T-helper 2 cell (primary cell): ENCODE results near the gene INHA.

ENCODE experiments used
- DNase-seq, 5 experiments: peaks; one replicate each; pipeline versions ENCODE4 v3.0.0 to v3.0.0-alpha.2; 2012 to 2022
- total RNA-seq, 2 donors: gene quantifications; one replicate each; lab custom pipeline; 2026; lab: John Stamatoyannopoulos, UW

The INHA gene, protein sequence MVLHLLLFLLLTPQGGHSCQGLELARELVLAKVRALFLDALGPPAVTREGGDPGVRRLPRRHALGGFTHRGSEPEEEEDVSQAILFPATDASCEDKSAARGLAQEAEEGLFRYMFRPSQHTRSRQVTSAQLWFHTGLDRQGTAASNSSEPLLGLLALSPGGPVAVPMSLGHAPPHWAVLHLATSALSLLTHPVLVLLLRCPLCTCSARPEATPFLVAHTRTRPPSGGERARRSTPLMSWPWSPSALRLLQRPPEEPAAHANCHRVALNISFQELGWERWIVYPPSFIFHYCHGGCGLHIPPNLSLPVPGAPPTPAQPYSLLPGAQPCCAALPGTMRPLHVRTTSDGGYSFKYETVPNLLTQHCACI
- 0 reads per million in 2 donors for total RNA-seq

GRCh38 chr2:219572237-219573001 is at the start of gene INHA:
TSS of gene INHA (plus strand) at chr2:219572310. CDS start at chr2:219572375, 65 bp downstream.
- DNase-seq, result no peak

GRCh38 chr2:219523031-219523671 is 49.0 kb upstream of the INHA start:
- DNase-seq, result no peak

- no peak for DNase-seq
Measured at GRCh38 chr2:219524817-219525216, 47.3 kb upstream of the INHA start.

GRCh38 chr2:219525533-219526232 is 46.4 kb upstream of the INHA start:
- no peak for DNase-seq

DNA sequence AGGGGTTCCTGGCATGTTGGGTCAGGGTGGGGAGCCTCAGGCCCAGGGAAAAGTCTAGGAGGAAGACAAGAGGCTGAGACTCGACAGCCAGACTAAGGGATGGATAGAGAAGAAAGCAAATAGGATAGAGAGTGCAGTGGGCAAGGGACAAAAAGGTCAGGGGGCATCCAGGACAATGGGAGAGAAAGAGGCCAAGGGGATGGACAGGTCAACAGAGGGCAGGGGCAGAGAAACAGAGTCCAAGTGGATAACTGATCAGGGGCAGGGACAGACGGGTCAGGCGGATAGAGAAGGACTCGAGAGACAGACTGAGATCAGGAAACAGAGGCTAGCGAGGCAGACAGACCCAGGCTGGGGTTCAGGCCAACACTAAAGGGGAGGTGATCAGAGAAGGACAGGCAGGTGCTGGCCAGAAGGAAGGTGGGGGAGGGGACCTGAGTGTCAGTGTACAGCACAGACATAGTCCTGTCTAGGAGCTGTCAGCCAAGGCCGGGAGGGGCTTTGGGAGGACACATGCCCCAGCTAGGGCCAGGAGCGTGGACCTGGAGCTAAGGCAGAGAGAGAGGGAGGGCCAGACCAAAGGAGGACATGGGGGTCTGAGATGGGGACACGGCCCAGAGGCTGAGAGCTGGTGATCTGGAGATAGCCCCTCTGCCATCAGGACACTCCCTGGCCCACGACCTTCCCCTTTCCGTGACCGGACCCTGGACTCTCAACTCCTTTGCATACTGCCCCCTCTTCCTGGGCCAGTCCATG is 45.6 kb upstream of the INHA start:
- DNase-seq, result no peak

- DNase-seq, result no peak
Measured at GRCh38 chr2:219527076-219527394, 45.1 kb upstream of the INHA start.

GRCh38 chr2:219527472-219527871 is 44.6 kb upstream of the INHA start:
- DNase-seq, result no peak

GRCh38 chr2:219530048-219530963 is 41.8 kb upstream of the INHA start:
- DNase-seq, result peak; percentile 62 to 79 (median 75)

DNA sequence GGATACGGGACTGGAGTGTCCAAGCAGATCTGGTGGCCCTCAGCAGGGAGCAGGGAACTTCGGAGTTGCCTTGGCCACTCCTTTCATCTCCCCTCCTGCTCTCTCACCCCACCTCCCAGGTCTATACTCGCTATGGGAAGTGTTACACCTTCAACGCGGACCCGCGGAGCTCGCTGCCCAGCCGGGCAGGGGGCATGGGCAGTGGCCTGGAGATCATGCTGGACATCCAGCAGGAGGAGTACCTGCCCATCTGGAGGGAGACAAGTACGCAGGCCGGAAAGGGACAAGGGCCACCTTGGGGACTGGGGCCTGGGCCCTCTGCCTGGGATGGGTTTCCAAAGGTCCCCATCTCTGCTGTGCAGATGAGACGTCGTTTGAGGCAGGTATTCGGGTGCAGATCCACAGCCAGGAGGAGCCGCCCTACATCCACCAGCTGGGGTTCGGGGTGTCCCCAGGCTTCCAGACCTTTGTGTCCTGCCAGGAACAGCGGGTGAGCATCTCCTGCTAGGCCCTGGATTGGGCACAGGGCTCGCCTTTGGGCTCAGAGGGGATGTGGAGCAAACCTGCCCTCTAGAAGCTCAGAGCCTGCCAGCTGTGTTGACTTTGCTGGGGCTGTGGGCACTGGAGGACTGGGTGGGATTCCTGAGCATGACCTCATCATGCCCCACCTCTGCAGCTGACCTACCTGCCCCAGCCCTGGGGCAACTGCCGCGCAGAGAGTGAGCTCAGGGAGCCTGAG is 40.3 kb upstream of the INHA start:
- no peak for DNase-seq

DNA sequence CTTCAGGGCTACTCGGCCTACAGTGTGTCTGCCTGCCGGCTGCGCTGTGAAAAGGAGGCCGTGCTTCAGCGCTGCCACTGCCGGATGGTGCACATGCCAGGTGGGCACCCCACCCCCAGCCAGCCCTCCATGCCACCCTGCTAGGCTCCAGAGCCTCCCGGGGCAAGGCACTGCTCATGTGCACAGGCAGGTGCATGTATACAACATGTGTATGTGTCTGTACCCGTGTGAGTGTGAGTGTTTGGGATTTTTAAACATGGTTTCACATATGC is 39.8 kb upstream of the INHA start:
- DNase-seq, result no peak

- no peak for DNase-seq
Measured at GRCh38 chr2:219533930-219534661, 38.0 kb upstream of the INHA start.

GRCh38 chr2:219536425-219536824 is 35.7 kb upstream of the INHA start:
- DNase-seq, result no peak

DNA sequence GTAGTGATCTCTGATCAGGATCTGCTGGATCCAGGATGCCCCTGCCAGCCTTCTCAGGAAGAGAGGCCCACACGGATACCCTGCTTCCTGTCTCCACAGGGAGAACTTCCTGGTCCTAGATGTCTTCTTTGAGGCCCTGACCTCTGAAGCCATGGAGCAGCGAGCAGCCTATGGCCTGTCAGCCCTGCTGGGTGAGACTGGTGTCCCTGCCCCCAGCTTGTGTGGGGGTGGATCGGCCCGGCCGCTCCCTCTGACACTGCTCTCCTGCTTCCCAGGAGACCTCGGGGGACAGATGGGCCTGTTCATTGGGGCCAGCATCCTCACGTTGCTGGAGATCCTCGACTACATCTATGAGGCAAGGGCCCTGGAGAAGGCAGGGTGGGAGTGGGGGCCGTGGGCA is 35.1 kb upstream of the INHA start:
- no peak for DNase-seq

DNA sequence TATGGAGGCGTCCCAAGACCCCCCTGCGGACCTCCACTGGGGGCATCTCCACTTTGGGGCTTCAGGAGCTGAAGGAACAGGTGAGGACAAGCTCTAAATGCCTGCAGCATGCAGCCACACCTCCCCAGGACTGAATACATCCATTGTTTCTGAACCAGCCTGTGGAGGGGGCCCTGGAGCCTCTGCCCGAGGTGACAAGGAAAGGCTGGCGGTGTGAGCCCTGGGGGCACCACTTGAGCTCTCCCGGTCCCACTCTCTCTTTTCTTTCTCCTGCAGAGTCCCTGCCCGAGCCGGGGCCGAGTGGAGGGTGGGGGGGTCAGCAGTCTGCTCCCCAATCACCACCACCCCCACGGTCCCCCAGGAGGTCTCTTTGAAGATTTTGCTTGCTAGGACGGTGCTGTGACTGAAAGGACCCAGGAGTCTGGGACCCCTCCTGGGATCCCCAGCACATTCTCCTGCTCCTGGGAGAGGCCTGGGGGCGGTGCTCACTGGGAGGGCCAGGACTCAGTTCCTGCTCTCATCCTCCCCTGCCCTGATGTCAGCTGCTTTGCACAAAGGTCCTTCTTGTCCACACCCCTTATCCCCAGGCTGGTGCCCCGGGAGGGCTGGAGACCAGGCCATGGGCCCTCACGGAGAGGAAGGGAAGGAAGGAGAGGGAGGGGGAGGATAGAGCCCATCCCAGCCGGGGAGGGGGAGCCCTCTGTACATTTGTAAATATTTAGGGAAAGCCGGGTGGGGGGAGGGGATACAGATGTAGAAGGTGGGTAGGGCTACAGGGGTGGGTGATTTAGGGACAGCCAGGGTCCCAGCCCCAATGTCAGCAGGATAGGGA is 34.2 kb upstream of the INHA start:
- no peak for DNase-seq

GRCh38 chr2:219538504-219538951 is 33.6 kb upstream of the INHA start:
- no peak for DNase-seq

- DNase-seq, result no peak
Measured at GRCh38 chr2:219538956-219539788, 32.9 kb upstream of the INHA start.

DNA sequence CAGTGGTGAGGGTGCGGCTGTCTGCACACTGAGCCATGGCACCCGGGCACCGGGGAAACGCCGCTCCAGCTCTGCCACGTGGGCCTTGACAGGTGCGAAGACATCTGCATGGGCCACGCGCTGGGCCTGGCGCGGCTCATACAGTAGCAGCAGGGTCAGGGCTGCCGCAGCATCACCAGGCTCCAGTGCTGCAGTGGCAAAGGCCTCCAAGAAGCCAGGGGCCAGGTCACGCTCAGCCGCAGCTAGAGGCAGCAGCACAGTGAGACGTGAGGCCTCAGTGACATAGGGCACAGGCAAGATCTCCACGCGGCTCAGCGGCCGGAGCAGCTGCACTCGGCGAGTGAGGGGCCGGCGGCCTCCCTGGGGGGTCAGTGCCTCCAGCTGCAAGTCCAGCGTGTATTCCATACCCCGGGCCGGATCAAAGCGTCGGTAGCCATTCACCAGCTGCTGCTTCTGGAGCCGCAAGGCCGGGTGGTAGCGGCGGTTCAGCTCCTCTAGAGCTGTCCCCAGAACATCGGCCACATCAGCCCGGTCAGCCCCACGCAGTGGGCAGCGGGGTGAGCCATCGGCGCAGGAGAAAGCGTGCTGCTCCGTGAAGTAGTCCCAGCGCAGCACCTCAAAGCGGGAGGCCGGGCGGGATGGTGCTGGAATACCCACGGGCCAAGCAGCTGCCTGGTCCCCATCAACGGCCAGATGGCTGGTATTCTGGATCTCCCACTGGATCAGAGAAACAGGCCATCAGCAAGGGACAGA is 32.0 kb upstream of the INHA start:
- no peak for DNase-seq
